Naive thymus-derived CD4-positive, alpha-beta T cell (primary cell): ENCODE results near the gene RHOD. TPM values are rescaled to one million over a fixed set of nuclear protein-coding genes. Genes with fewer than 3 reads are reported as not detected.
A peak's percentile ranks its signal among the peaks of the same experiment; 100 is the strongest.

ENCODE experiments used
- ATAC-seq: fragments of 150-1000 bp; cut with Tn5 transposase; 2 replicates; pipeline ENCODE4 v1.10.0; 2021; ENCODE audit warnings: mild to moderate bottlenecking, moderate library complexity
- CTCF ChIA-PET: fragments of 350-600 bp; sonication (Branson Sonifier 250); formaldehyde crosslinking; loops from one replicate; lab custom pipeline; 2021; ENCODE audit warnings: antibody characterized with exemption; lab: Charles Lee
- POLR2A ChIA-PET: fragments of 350-600 bp; sonication (Branson Sonifier 250); formaldehyde crosslinking; loops from one replicate; lab custom pipeline; 2021; ENCODE audit warnings: antibody characterized with exemption, inconsistent platforms; lab: Charles Lee
- DNase-seq, 9 donors: peaks; one replicate each; pipeline versions ENCODE4 v3.0.0 to v3.0.0-alpha.2; 2020 to 2022; ENCODE audit warnings: mixed read lengths in 1 of 9
- H3K27ac ChIP-seq: one replicate; pipeline ENCODE4 v1.7.0; 2013; ENCODE audit warnings: mild to moderate bottlenecking, low read depth, low read length, moderate library complexity
- H3K27me3 ChIP-seq, 2 donors: one replicate each; pipeline ENCODE4 v1.7.0; 2013; ENCODE audit warnings: low read length in 2 of 2, mild to moderate bottlenecking in 2 of 2, moderate library complexity in 2 of 2; ENCODE audit not compliant: control insufficient read depth in 2 of 2, insufficient read depth in 2 of 2
- H3K36me3 ChIP-seq, 3 experiments: 1 replicate in 2 of 3; 2 replicates in 1 of 3; pipeline ENCODE4 v1.7.0; 2013; ENCODE audit warnings: low read length in 3 of 3, mild to moderate bottlenecking in 3 of 3, moderate library complexity in 1 of 3; ENCODE audit not compliant: insufficient read depth in 3 of 3, control insufficient read depth in 2 of 3
- H3K4me1 ChIP-seq, 2 donors: one replicate each; pipeline ENCODE4 v1.7.0; 2013; ENCODE audit warnings: low read length in 2 of 2, mild to moderate bottlenecking in 2 of 2, moderate library complexity in 1 of 2; ENCODE audit not compliant: control insufficient read depth in 2 of 2, insufficient read depth in 2 of 2
- H3K4me3 ChIP-seq: 2 replicates; pipeline ENCODE4 v1.7.0; 2013; ENCODE audit warnings: mild to moderate bottlenecking, low read length
- H3K9me3 ChIP-seq, 3 experiments: 1 replicate in 2 of 3; 2 replicates in 1 of 3; pipeline ENCODE4 v1.7.0; 2013; ENCODE audit warnings: low read length in 3 of 3; ENCODE audit not compliant: control insufficient read depth in 2 of 3
- H3K27ac Mint-ChIP-seq, 9 donors: one replicate each; pipeline ENCODE4 v1.8.0; 2020 to 2022; ENCODE audit warnings: mixed read lengths in 9 of 9, mild to moderate bottlenecking in 8 of 9, moderate library complexity in 5 of 9, inconsistent platforms in 2 of 9
- H3K27me3 Mint-ChIP-seq, 5 donors: one replicate each; pipeline ENCODE4 v1.8.0; 2021 to 2022; ENCODE audit warnings: mixed read lengths in 5 of 5, mild to moderate bottlenecking in 1 of 5
- H3K36me3 Mint-ChIP-seq, 5 donors: one replicate each; pipeline ENCODE4 v1.8.0; 2020 to 2022; ENCODE audit warnings: mixed read lengths in 5 of 5, mild to moderate bottlenecking in 3 of 5, inconsistent platforms in 1 of 5
- H3K4me1 Mint-ChIP-seq, 7 donors: one replicate each; pipeline ENCODE4 v1.8.0; 2020 to 2022; ENCODE audit warnings: mixed read lengths in 7 of 7, mild to moderate bottlenecking in 3 of 7, inconsistent platforms in 1 of 7
- H3K4me3 Mint-ChIP-seq, 10 donors: one replicate each; pipeline ENCODE4 v1.8.0; 2020 to 2022; ENCODE audit warnings: mild to moderate bottlenecking in 10 of 10, mixed read lengths in 10 of 10, moderate library complexity in 6 of 10, inconsistent platforms in 2 of 10
- H3K9me3 Mint-ChIP-seq, 11 donors: one replicate each; pipeline ENCODE4 v1.8.0; 2020 to 2022; ENCODE audit warnings: mixed read lengths in 11 of 11, mild to moderate bottlenecking in 4 of 11, inconsistent platforms in 1 of 11, moderate library complexity in 1 of 11
- intact Hi-C, 2 donors: fragments of 100-400 bp; cut with micrococcal nuclease; formaldehyde crosslinking; loops; one replicate each; pipeline ENCODE4 v1.15.1; 2023
- polyA plus RNA-seq, 2 donors: library from polyadenylated mRNA; unstranded; fragments of 300-500 nt; fragmentation: Illumina TruSeq; gene quantifications; one replicate each; pipeline ENCODE4 v1.2.3, GENCODE V29; 2021
- total RNA-seq, 6 experiments: library from RNA in 5 of 6; stranded (reverse) in 5 of 6; gene quantifications; 1 replicate in 5 of 6; 2 replicates in 1 of 6; pipeline ENCODE4 v1.2.3 and lab custom pipeline; 2021 to 2026

RHOD gene
- total and polyA plus RNA-seq, 7 experiments from 2014 or later, result 0.34 to 1.3 (median 0.62) TPM; not detected in 4

DNA sequence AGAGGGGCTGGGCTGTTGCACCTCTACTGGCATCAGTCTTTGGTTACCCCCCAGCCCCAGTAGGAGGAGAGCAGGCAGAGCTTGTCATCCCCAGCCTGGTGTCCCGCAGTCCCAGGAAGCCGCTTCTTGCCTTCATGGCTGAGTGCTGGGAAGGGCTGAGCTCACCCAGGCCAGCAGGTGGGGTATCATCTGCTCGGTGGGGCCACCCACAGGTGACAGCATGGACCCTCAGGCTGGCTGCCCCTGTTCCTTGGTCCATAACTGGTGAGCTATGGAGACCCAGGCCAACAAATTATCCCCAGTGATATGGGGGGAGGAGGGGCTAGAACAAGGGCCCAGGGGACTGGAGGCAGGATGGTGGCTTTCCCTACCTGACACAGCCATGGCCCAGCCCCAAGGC lies 6.5 kb upstream of the RHOD start:
- Histone ChIP-seq H3K9me3 (no peaks in the 10 kb centered on the region), H3K27ac (no peak overlapping the region), H3K4me3 (no peak overlapping the region), H3K36me3 (no peaks in the 10 kb centered on the region), H3K27me3 (no peaks in the 10 kb centered on the region), H3K4me1 (no peaks in the 10 kb centered on the region)
- DNase-seq (no peak), ATAC-seq (no peak)
- intact Hi-C loops, result no loop called here
- H3K36me3 Mint-ChIP-seq, result no peaks in the 10 kb centered on the region
- peaks cover 0 to 1% (median 0%) of the 10 kb centered on the region in 11 donors for H3K9me3 Mint-ChIP-seq
- POLR2A ChIA-PET, result interaction anchor here (0.7 kb wide), 1 partner anchor 698 kb away, joined by 4 read pairs; no protein-coding TSS in a partner anchor
- H3K27ac Mint-ChIP-seq, result no peak overlapping the region
- H3K4me3 Mint-ChIP-seq, result no peak overlapping the region
- CTCF ChIA-PET, result no interaction called here
- H3K4me1 Mint-ChIP-seq, result peaks cover 0 to 5% (median 0%) of the 10 kb centered on the region in 7 donors
- H3K27me3 Mint-ChIP-seq, result peaks cover 2 to 24% (median 11%) of the 10 kb centered on the region in 5 donors

DNA sequence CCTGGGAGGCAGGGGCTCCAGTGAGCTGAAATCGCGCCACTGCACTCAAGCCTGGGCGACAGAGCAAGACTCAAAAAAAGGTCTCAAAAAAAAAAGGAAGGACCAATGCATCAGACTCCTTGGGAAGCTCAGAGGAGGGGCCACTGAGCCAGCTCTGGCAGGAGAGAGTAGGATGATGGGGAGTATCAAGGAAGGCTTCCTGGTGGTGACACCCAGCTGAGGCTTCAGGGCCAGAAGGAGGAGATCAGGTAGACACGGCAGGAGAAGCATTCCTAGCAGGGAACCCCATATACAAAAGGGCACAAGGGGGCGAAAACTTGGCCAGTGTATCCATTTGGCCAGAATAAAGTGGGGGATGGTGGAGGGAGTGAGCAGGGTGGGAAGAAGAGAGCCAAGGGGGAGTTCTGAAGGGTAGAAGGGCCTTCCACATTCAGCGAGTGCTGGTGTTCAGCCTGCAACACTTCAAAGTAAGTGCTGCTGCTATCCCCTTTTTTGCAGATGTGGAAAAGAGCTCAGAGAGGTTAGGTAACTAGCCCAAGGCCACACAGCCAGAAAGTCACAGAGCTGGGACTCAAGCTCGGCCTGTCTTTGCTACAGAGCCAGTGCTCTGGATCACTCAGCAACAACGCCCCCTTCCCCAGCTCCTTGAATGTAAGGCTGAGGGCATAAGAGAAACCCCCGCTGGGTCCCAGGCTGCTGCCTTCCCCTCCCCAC lies 5.3 kb upstream of the RHOD start:
- ATAC-seq, result no peak
- intact Hi-C loops, result no loop called here
- peaks cover 0 to 4% of the 10 kb centered on the region in 2 donors for H3K4me1 ChIP-seq
- Mint-ChIP-seq H3K27ac (no peak overlapping the region), H3K36me3 (no peaks in the 10 kb centered on the region), H3K9me3 (peaks cover 0 to 1% (median 0%) of the 10 kb centered on the region in 11 donors), H3K4me3 (no peak overlapping the region), H3K27me3 (peaks cover 5 to 24% (median 18%) of the 10 kb centered on the region in 5 donors), H3K4me1 (peaks cover 3 to 16% (median 10%) of the 10 kb centered on the region in 7 donors)
- no peak for DNase-seq
- H3K4me3 ChIP-seq, result no peak overlapping the region
- CTCF ChIA-PET, result interaction anchor here (0.7 kb wide), 2 partner anchors 71 to 120 kb away, joined by 3 to 4 read pairs; no protein-coding TSS in a partner anchor
- no peaks in the 10 kb centered on the region for H3K27me3 ChIP-seq
- no peaks in the 10 kb centered on the region for H3K36me3 ChIP-seq
- POLR2A ChIA-PET, result no interaction called here
- no peaks in the 10 kb centered on the region for H3K9me3 ChIP-seq
- H3K27ac ChIP-seq, result no peak overlapping the region

- Histone ChIP-seq H3K4me3 (no peak overlapping the region), H3K9me3 (no peaks in the 10 kb centered on the region), H3K36me3 (no peaks in the 10 kb centered on the region), H3K27ac (no peak overlapping the region), H3K4me1 (peaks cover 0 to 6% of the 10 kb centered on the region in 2 donors), H3K27me3 (no peaks in the 10 kb centered on the region)
- ChIA-PET CTCF (no interaction called here), POLR2A (no interaction called here)
- Mint-ChIP-seq H3K27ac (no peak overlapping the region), H3K4me3 (no peak overlapping the region), H3K9me3 (peaks cover 0 to 1% (median 0%) of the 10 kb centered on the region in 11 donors), H3K36me3 (no peaks in the 10 kb centered on the region), H3K27me3 (peaks cover 5 to 24% (median 21%) of the 10 kb centered on the region in 5 donors), H3K4me1 (peaks cover 5 to 20% (median 10%) of the 10 kb centered on the region in 7 donors)
- intact Hi-C loops, result no loop called here
- ATAC-seq (no peak), DNase-seq (no peak)
Measured at GRCh38 chr11:67051945-67052488, 4.6 kb upstream of the RHOD start.

DNA sequence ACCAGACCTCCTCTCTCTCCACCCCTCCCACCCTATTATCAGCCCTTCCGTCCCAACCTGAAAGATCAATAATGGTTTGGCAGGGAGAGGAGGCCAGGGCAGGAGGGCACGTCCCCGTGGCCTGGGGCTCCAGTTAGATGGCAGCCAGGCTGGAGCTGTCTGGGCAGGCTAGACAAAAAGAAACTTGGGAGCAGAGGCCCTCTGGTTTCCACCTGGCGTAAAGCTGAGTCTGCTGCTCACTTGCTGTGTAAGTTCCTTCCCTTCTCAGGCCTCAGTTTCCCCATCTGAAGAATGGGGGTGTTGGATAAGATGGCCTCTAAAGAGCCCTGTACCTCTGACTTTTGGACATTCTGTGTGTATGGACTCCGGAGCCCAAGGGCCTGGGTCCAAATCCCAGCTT lies 3.8 kb upstream of the RHOD start:
- H3K9me3 Mint-ChIP-seq, result peaks cover 0 to 1% (median 0%) of the 10 kb centered on the region in 11 donors
- DNase-seq (no peak), ATAC-seq (no peak)
- Histone ChIP-seq H3K27me3 (no peaks in the 10 kb centered on the region), H3K36me3 (no peaks in the 10 kb centered on the region), H3K4me3 (no peak overlapping the region), H3K9me3 (no peaks in the 10 kb centered on the region), H3K4me1 (peaks cover 0 to 6% of the 10 kb centered on the region in 2 donors), H3K27ac (no peak overlapping the region)
- intact Hi-C loops, result no loop called here
- H3K36me3 Mint-ChIP-seq, result no peaks in the 10 kb centered on the region
- no peak overlapping the region for H3K4me3 Mint-ChIP-seq
- H3K27me3 Mint-ChIP-seq, result peaks cover 7 to 24% (median 21%) of the 10 kb centered on the region in 5 donors
- H3K27ac Mint-ChIP-seq, result peak overlapping the region in 1 of 9 donors; percentile 36
- peaks cover 5 to 20% (median 13%) of the 10 kb centered on the region in 7 donors for H3K4me1 Mint-ChIP-seq
- ChIA-PET CTCF (interaction anchor here (0.5 kb wide), 1 partner anchor 61 kb away, joined by 5 read pairs; no protein-coding TSS in a partner anchor), POLR2A (no interaction called here)

- H3K4me3 ChIP-seq, result no peak overlapping the region
- no peaks in the 10 kb centered on the region for H3K36me3 Mint-ChIP-seq
- peaks cover 5 to 20% (median 13%) of the 10 kb centered on the region in 7 donors for H3K4me1 Mint-ChIP-seq
- H3K4me1 ChIP-seq, result peaks cover 0 to 6% of the 10 kb centered on the region in 2 donors
- no peak overlapping the region for H3K27ac ChIP-seq
- H3K9me3 ChIP-seq, result no peaks in the 10 kb centered on the region
- no peaks in the 10 kb centered on the region for H3K27me3 ChIP-seq
- CTCF ChIA-PET, result interaction anchor here (0.6 to 1.0 kb wide), 2 partner anchors 19 to 114 kb away, joined by 3 to 5 read pairs; no protein-coding TSS in a partner anchor
- H3K27me3 Mint-ChIP-seq, result peaks cover 8 to 24% (median 21%) of the 10 kb centered on the region in 5 donors
- ATAC-seq, result peak; percentile 71
- peak overlapping the region in 1 of 10 donors; percentile 35 for H3K4me3 Mint-ChIP-seq
- intact Hi-C loops, result loop anchor here (1.0 kb wide), 1 partner anchor 17 kb away; no protein-coding TSS in a partner anchor
- H3K9me3 Mint-ChIP-seq, result peaks cover 0 to 1% (median 0%) of the 10 kb centered on the region in 11 donors
- no peaks in the 10 kb centered on the region for H3K36me3 ChIP-seq
- POLR2A ChIA-PET, result no interaction called here
- peak in 7 of 9 donors; percentile 20 to 47 (median 35) for DNase-seq
- peak overlapping the region in 1 of 9 donors; percentile 61 for H3K27ac Mint-ChIP-seq
Measured at GRCh38 chr11:67053896-67054329, 2.7 kb upstream of the RHOD start.

- Mint-ChIP-seq H3K27ac (peak overlapping the region in 1 of 9 donors; percentile 61), H3K36me3 (no peaks in the 10 kb centered on the region), H3K4me3 (no peak overlapping the region), H3K9me3 (peaks cover 0 to 1% (median 0%) of the 10 kb centered on the region in 11 donors), H3K4me1 (peaks cover 5 to 20% (median 13%) of the 10 kb centered on the region in 7 donors), H3K27me3 (peaks cover 8 to 24% (median 21%) of the 10 kb centered on the region in 5 donors)
- H3K4me3 ChIP-seq, result no peak overlapping the region
- no peaks in the 10 kb centered on the region for H3K27me3 ChIP-seq
- CTCF ChIA-PET, result interaction anchor here (1.0 to 1.1 kb wide), 2 partner anchors 18 to 113 kb away, joined by 4 to 5 read pairs; no protein-coding TSS in a partner anchor
- intact Hi-C loops, result loop anchor here (1.0 kb wide), 1 partner anchor 17 kb away; no protein-coding TSS in a partner anchor
- ATAC-seq (no peak), DNase-seq (no peak)
- H3K9me3 ChIP-seq, result no peaks in the 10 kb centered on the region
- peaks cover 0 to 6% of the 10 kb centered on the region in 2 donors for H3K4me1 ChIP-seq
- H3K36me3 ChIP-seq, result no peaks in the 10 kb centered on the region
- POLR2A ChIA-PET, result no interaction called here
- no peak overlapping the region for H3K27ac ChIP-seq
Measured at GRCh38 chr11:67054346-67054835, 2.3 kb upstream of the RHOD start.
